Measurements from ENCODE around the gene RMI2.
A peak's percentile ranks its signal among the peaks of the same experiment; 100 is the strongest.

RMI2 gene

DNA sequence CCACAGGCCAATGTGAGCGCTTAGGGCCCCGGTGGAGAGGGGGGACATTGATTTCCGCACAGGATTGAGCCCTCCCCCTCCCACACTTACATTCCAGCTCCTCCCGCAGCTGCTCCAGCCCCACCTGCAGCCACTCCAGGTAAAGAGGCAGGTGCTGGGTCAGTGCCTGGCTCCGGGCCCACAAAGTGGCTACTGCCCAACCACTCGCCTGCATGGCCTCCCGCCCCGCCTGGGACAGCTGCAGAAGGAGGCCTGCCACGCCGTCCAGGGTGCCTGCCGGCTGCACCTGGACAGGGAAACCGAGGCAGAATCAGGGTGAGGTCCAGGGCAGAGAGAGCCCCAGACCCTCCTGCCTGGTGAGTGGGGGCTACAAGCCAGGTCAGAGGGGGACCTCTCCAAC, 46.3 kb downstream of the RMI2 start:
- no peak for DNase-seq (ENCODE audit: low read depth)
- no peaks in the 10 kb centered on the region for H3K9me3 ChIP-seq (ENCODE audit: control insufficient read depth, low read length)
- H3K4me3 ChIP-seq (ENCODE audit: low read length), result no peak overlapping the region
- peaks cover 14% of the 10 kb centered on the region for H3K27me3 ChIP-seq (replicated peaks; ENCODE audit: control insufficient read depth, insufficient read depth, low read length)
- no peak overlapping the region for H3K9ac ChIP-seq (ENCODE audit: low read length)
- H3K36me3 ChIP-seq (ENCODE audit: control insufficient read depth, insufficient read depth, low read length, severe bottlenecking), result no peaks in the 10 kb centered on the region
- H3K4me1 ChIP-seq (ENCODE audit: control insufficient read depth, insufficient read depth, low read length), result peaks cover 6% of the 10 kb centered on the region

DNA sequence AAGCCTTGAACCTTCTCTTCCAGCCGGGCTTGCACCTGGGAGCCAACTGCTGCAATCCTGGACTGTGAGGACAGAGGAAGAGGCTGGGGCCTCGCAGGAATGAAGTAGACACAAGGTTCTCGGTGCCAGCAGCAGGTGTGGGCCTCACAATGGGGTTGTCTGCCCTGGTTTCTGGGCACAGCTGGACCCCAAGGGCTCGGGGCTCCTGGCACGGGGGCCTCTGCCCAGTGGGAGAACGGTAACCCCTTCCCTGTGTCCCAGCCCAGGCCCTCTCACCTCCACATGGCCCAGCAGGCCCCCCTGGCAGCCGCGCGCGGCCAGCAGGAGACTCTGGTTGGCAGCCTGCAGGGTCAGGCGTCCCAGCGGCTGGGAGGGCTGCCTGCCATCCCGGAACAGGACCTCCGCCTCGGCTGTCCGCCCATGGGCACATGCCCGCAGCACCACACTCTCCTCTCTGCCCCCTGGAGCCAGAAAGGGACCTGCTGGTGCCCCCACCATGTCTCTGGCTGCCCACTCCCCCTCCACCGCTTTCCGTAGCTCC, 46.9 kb downstream of the RMI2 start:
- Histone ChIP-seq H3K27me3 (replicated peaks; ENCODE audit: control insufficient read depth, insufficient read depth, low read length) (peaks cover 13% of the 10 kb centered on the region), H3K9ac (ENCODE audit: low read length) (no peak overlapping the region), H3K4me3 (ENCODE audit: low read length) (no peak overlapping the region), H3K36me3 (ENCODE audit: control insufficient read depth, insufficient read depth, low read length, severe bottlenecking) (no peaks in the 10 kb centered on the region), H3K9me3 (ENCODE audit: control insufficient read depth, low read length) (no peaks in the 10 kb centered on the region), H3K4me1 (ENCODE audit: control insufficient read depth, insufficient read depth, low read length) (peaks cover under 1% of the 10 kb centered on the region)
- DNase-seq (ENCODE audit: low read depth), result no peak

DNA sequence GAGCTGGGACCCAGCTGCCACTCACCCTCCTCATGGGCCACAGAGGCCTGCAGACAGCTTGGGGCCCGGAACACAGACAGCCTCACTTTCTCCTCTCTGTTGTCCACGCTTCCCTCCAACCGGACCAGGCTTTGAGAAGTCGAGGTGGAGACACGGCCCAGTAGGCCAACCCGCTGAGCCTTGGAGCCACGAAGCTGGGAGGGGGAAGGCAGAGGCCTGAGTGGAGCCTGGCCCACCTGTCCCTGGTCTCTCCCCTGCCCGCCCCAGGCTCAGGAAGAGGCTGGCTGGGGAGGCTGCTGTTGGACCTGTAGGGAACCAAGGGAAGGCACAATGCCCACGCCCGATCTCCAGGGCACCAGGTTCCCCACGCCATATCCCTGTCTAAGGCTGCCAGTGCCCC, 48.1 kb downstream of the RMI2 start:
- DNase-seq (ENCODE audit: low read depth), result no peak
- Histone ChIP-seq H3K4me1 (ENCODE audit: control insufficient read depth, insufficient read depth, low read length) (no peaks in the 10 kb centered on the region), H3K9me3 (ENCODE audit: control insufficient read depth, low read length) (no peaks in the 10 kb centered on the region), H3K9ac (ENCODE audit: low read length) (no peak overlapping the region), H3K36me3 (ENCODE audit: control insufficient read depth, insufficient read depth, low read length, severe bottlenecking) (no peaks in the 10 kb centered on the region), H3K27me3 (replicated peaks; ENCODE audit: control insufficient read depth, insufficient read depth, low read length) (peaks cover 13% of the 10 kb centered on the region), H3K4me3 (ENCODE audit: low read length) (no peak overlapping the region)

DNA sequence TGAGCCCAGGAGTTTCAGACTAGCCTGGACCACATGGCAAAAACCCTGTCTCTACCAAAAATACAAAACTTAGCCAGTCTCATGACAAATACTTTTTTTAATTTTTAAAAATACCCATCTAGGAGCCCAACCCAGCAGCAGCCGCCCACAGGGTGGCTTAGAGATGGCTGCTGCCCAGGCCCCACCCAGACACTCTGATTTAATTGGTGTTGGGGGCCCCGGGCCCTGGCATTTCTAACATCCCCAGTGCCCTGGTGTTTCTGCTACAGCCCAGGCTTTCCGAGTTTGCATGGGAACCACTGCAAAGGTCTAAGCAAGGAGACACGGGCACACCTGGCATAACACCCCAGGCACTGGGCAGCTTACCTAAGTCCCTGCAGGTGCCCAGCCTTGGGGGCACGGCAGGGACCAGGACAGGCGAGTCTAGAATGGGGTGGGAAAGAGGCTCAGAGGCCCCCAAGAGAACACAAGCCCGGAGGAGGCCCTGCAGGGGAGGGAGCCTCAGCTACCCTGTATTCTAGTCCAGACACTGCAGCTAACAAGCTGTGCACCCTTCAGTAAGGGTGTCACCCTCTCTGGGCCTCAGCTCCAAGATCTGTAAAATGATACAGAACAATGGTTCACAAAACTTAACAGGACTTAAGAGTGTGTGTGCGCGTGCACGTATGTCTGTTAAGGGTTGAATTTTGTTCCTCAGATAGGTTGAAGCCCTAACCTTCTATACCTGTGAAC, 48.8 kb downstream of the RMI2 start:
- DNase-seq (ENCODE audit: low read depth), result no peak
- H3K36me3 ChIP-seq (ENCODE audit: control insufficient read depth, insufficient read depth, low read length, severe bottlenecking), result no peaks in the 10 kb centered on the region

DNA sequence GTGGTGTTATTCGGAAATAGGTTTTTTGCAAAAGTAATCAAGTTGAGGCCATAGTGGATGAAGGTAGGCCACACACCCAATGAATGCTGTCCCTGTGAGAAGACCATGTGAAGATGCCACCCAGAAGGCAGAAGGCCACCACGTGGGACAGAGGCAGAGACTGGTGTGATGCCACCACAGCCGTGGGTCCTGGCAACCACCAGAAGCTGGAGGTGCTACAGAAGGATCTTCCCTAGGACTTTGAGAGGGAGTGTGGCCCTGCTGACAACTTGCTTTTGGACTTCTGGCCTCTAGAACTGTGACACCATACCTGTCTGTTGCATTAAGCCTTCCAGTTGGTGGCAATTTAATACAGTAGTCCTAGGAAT, 49.3 kb downstream of the RMI2 start:
- Histone ChIP-seq H3K4me1 (ENCODE audit: control insufficient read depth, insufficient read depth, low read length) (no peaks in the 10 kb centered on the region), H3K36me3 (ENCODE audit: control insufficient read depth, insufficient read depth, low read length, severe bottlenecking) (no peaks in the 10 kb centered on the region), H3K9me3 (ENCODE audit: control insufficient read depth, low read length) (no peaks in the 10 kb centered on the region), H3K27me3 (replicated peaks; ENCODE audit: control insufficient read depth, insufficient read depth, low read length) (peaks cover 13% of the 10 kb centered on the region), H3K9ac (ENCODE audit: low read length) (no peak overlapping the region), H3K4me3 (ENCODE audit: low read length) (no peak overlapping the region)
- no peak for DNase-seq (ENCODE audit: low read depth)

More for the DNA sequence above, 48.8 kb downstream of the RMI2 start:
- Histone ChIP-seq H3K9ac (ENCODE audit: low read length) (no peak overlapping the region), H3K27me3 (replicated peaks; ENCODE audit: control insufficient read depth, insufficient read depth, low read length) (peaks cover 13% of the 10 kb centered on the region), H3K4me1 (ENCODE audit: control insufficient read depth, insufficient read depth, low read length) (no peaks in the 10 kb centered on the region), H3K4me3 (ENCODE audit: low read length) (no peak overlapping the region), H3K9me3 (ENCODE audit: control insufficient read depth, low read length) (no peaks in the 10 kb centered on the region)

DNA sequence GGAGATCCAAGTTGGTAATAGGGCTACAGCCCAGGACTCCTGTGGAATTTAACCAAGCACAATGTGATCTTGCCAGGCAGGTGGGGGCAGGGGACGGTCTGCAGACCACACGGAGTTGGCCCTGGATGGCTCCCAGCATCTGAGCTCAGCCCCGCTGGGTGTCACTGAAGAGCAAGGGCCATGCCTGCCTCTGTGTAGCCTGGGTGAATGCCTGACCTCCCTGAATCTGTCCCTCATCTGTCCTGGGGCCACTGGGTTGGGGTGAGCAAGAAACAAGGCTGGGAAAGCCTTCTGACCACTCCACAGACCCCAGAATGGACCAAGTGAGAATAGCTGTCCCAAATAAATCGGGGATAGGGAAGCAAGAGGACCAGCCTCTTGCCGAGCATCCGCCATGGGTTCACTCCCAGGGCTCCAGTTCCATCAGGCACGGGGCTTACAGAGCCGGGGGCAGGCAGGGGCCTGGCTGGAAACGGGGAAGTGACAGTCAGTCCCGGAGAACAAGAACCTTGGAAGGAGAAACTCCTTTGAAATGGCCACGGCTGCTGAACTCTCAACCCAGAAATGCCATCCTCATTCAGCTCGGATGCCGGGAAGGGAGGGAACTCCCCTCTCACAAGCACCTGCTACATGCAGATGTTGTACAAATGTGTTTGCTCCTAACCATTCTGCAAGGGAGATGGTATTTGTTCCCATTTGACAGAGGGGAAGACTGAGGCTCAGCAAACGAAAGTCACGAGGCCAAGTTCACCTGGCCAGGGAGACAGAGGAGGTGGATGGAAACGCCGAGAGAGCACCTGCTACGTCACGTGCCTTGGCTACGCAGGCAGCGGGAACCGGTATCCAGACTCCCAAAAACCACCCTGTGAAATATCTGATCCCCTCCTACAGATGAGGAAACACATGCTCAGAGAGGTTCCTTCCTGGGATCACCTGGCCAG, 50.0 kb downstream of the RMI2 start:
- H3K9ac ChIP-seq (ENCODE audit: low read length), result peak overlapping the region; percentile 13
- peaks cover 13% of the 10 kb centered on the region for H3K27me3 ChIP-seq (replicated peaks; ENCODE audit: control insufficient read depth, insufficient read depth, low read length)
- H3K9me3 ChIP-seq (ENCODE audit: control insufficient read depth, low read length), result no peaks in the 10 kb centered on the region
- H3K4me3 ChIP-seq (ENCODE audit: low read length), result no peak overlapping the region
- H3K4me1 ChIP-seq (ENCODE audit: control insufficient read depth, insufficient read depth, low read length), result no peaks in the 10 kb centered on the region
- H3K36me3 ChIP-seq (ENCODE audit: control insufficient read depth, insufficient read depth, low read length, severe bottlenecking), result no peaks in the 10 kb centered on the region
- DNase-seq (ENCODE audit: low read depth), result no peak

DNA sequence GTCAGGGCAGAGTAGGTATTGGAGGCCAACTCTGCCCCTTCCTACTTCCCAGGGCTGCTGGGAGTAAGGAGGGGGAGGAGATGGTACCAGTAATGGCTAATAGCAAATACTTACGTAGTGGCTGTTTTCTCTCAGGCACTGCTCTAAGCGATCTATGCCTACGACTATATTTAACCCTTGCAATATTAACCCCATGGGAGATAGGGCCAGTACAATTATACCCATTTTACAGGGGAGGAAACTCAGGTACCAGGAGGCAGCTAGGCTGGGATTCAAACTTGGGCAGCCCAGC, 50.6 kb downstream of the RMI2 start:
- peaks cover 13% of the 10 kb centered on the region for H3K27me3 ChIP-seq (replicated peaks; ENCODE audit: control insufficient read depth, insufficient read depth, low read length)
- no peaks in the 10 kb centered on the region for H3K9me3 ChIP-seq (ENCODE audit: control insufficient read depth, low read length)
- H3K9ac ChIP-seq (ENCODE audit: low read length), result no peak overlapping the region
- H3K4me1 ChIP-seq (ENCODE audit: control insufficient read depth, insufficient read depth, low read length), result no peaks in the 10 kb centered on the region
- no peak for DNase-seq (ENCODE audit: low read depth)
- no peaks in the 10 kb centered on the region for H3K36me3 ChIP-seq (ENCODE audit: control insufficient read depth, insufficient read depth, low read length, severe bottlenecking)
- H3K4me3 ChIP-seq (ENCODE audit: low read length), result no peak overlapping the region

DNA sequence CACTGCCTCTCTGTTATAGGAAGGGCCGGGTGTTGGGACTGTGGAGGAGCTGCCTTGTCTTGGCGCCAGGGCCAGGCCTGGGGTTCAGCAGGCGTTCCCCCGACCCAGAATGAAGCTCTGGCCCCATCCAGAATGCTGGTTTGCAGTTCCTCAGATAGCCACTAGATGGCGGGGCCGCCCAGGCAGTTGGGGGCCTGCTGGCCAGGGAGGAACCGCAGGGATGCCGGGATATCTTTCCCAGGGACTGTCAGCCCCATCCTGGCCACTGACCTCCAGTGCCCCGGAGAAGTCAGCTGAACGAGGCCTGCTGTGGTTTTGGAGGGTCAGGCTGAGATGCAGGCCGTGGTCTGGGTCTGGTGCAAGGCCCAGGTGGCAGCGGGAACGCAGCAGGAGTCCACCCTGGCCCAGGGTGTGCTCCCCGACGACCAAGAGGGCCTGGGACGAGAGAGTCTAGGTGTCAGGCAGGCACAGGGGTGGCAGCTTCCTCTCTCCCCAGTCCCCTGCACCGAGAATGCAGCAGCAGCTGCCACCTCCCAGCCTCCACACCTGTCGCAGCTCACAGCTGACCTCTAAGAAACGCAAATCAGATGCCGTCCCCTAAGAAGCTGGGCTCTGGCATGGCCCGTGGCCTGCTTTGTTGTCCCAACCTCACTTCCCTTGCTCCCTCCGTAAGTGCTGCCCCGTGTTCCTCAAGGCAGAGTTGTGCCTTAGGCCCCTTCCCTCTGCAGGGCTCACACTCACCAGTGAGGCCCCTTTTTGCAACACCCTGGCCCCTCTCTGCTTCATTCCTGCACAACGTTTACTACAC, 51.2 kb downstream of the RMI2 start:
- Histone ChIP-seq H3K4me3 (ENCODE audit: low read length) (no peak overlapping the region), H3K9ac (ENCODE audit: low read length) (no peak overlapping the region), H3K27me3 (replicated peaks; ENCODE audit: control insufficient read depth, insufficient read depth, low read length) (peaks cover 13% of the 10 kb centered on the region), H3K36me3 (ENCODE audit: control insufficient read depth, insufficient read depth, low read length, severe bottlenecking) (no peaks in the 10 kb centered on the region), H3K9me3 (ENCODE audit: control insufficient read depth, low read length) (no peaks in the 10 kb centered on the region), H3K4me1 (ENCODE audit: control insufficient read depth, insufficient read depth, low read length) (no peaks in the 10 kb centered on the region)
- peak; percentile 89 for DNase-seq (ENCODE audit: low read depth)

DNA sequence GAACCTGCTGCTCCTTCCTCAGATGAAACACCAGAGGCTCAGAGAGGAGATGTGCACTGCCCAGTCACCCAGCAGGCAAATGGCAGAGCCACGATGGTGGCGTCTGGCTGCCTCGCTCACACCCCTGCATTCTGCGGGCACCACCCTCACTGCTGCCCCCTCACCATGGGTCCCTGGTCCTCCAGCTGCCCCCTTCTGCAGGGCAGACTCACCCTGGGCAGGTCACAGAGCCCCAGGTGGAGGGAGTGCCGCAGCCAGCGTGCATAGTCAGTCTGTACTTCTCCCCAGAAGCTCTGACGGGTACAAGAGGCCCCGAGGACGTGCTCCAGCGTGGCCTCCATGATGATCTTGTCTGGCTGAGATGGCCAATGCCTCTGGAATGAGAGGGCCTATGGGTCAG, 52.9 kb downstream of the RMI2 start:
- no peak for DNase-seq (ENCODE audit: low read depth)
- H3K36me3 ChIP-seq (ENCODE audit: control insufficient read depth, insufficient read depth, low read length, severe bottlenecking), result no peaks in the 10 kb centered on the region
- no peak overlapping the region for H3K4me3 ChIP-seq (ENCODE audit: low read length)

DNA sequence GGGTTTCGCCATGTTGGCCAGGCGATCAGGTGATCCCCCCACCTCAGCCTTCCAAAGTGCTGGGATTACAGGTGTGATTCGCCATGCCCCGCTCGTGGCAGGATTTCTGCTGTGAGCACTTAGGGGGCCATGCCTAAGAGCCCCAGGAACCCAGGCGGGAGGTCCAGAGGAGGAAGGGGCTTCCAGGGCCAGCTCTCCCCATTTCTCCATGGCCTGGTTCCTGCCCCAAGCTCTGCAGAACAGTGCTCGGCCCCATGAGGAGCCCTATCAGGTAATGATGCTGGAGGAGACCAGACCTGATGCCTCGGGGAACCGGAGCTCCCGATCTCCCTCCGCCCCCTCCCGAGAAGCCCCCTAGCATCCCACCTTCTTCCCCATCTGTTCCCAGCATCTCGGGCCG, 53.6 kb downstream of the RMI2 start:
- no peaks in the 10 kb centered on the region for H3K4me1 ChIP-seq (ENCODE audit: control insufficient read depth, insufficient read depth, low read length)
- DNase-seq (ENCODE audit: low read depth), result no peak
- no peaks in the 10 kb centered on the region for H3K9me3 ChIP-seq (ENCODE audit: control insufficient read depth, low read length)

More for the DNA sequence above, 52.9 kb downstream of the RMI2 start:
- H3K9ac ChIP-seq (ENCODE audit: low read length), result no peak overlapping the region
- H3K9me3 ChIP-seq (ENCODE audit: control insufficient read depth, low read length), result no peaks in the 10 kb centered on the region
- peaks cover 16% of the 10 kb centered on the region for H3K27me3 ChIP-seq (replicated peaks; ENCODE audit: control insufficient read depth, insufficient read depth, low read length)
- no peaks in the 10 kb centered on the region for H3K4me1 ChIP-seq (ENCODE audit: control insufficient read depth, insufficient read depth, low read length)

More for the DNA sequence above, 53.6 kb downstream of the RMI2 start:
- H3K4me3 ChIP-seq (ENCODE audit: low read length), result no peak overlapping the region
- H3K9ac ChIP-seq (ENCODE audit: low read length), result no peak overlapping the region
- H3K36me3 ChIP-seq (ENCODE audit: control insufficient read depth, insufficient read depth, low read length, severe bottlenecking), result no peaks in the 10 kb centered on the region
- peaks cover 24% of the 10 kb centered on the region for H3K27me3 ChIP-seq (replicated peaks; ENCODE audit: control insufficient read depth, insufficient read depth, low read length)
